GM18870 (cell line): Measurements from ENCODE around the gene DOLK.

Source experiments
- ATAC-seq: cut with Tn5 transposase; IDR thresholded peaks from one replicate; pipeline ENCODE4 v1.9.1; 2021; ENCODE audit warnings: moderate library complexity; ENCODE audit not compliant: unreplicated experiment

The DOLK gene

DNA sequence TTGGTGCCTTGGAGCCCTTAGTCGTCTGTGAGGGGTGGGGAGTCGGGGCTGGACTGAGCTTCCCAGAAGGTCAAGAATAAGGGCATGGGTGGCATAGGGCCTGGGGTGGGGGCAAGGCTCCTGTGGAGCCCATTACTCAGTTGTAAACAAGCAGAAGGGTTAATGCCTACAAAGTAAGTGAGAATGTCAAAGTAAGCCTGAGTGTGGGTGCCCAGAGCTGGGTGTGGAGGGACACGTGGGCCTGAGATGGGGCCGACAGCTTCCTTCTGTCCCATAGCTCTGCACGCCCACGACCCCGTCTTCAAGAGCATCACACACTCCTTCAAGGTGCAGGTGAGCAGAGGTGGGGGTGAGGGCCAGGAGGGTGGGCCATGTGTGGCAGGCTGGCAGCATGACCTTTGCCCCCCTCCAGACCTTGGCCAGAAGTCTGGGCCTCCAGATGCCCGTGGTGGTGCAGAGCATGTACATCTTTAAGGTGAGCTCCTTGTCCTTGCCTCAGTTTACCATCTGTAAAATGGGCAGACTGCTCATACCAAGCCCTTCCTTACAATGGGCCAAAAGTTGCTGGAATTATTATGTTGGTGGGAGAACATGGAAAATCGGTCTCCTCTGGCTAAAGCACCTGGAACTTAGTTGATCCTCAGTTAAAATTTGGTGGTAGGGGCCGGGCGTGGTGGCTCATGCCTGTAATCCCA, 11.1 kb downstream of the DOLK start:
- no peak for ATAC-seq

DNA sequence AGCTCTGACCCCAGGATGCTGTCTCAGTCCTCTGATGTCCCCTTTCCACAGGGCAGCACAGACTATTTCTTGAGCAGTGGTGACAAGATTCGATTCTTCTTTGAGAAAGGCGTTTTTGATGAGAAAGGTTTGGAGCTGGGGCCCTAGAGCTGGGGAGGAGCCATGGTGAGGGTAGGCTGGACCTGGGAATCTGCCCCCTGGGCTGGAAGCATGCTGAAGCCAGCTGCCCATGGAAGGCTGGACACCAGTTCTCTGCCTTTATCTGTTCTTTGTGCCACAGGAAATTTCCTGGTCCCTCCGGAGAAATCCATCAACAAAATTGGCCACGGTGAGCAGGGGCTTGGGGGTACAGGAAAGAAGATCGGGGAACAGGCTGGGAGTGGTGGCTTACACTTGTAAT, 13.7 kb downstream of the DOLK start:
- ATAC-seq: no peak

DNA sequence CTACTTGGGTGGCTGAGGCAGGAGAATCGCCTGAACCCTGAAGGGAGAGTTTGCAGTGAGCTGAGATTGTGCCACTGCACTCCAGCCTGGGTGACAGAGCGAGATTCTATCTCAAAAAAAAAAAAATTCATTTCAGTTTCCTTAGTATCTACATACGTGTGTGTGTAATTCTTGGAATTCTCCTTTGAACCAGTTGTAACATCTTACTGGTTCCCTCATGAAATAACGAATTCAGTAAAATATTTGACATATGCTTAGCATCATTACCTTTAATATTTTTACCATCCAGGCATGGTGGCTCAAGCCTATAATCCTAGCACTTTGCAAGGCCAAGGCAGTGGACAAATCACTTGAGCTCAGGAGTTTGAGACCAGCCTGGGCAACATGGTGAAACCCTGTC, 17.8 kb downstream of the DOLK start:
- ATAC-seq: no peak

DNA sequence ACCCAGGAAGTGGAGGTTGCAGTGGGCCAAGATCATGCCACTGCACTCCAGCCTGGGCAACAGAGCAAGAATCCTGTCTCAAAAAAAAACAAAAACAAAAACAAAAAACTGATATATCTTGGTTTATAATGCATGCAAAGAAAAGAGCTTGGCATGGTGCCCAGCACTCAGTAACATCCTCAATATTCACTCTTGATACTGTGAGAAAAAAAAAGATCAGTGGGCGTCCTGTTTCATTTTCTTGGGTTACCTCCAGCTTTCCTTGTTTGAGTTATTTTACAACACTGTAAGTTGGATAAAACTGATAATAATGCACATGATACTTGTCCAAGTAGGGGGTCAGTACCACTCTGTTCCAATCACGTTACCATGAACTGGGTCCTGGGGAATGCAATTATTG, 18.8 kb downstream of the DOLK start:
- ATAC-seq: no peak

DNA sequence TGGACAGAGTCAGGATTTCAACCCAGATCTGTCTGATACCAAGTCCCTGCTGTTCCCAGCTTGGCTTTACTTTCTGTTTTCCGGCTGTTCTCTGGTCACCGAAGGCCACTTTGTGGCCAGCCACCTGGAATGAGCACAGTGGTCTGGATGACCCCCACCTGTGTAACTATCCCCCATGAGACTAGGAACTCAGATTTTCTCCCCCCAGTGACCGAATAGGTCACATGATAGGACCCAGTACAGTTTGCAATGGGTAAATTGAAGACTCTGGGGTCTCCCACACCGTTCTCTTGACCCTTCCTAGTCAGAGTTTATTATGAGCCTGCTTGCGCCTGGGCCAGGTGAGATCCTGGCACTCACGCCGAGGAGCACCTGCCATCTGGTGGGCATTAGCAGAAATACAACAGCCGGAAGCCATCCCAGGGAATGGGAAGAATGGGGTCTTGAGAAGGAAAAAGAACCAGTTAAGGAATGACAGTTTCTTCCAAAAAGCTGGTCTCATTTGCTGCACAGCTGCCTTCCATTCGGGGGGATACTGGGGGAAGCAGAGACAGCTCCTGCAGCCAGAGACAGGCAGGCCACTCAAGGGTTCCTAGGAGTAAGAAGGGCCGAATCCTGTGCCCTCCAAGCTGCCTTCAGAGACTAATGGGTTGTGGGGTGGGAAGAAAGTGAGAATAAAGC, 19.5 kb downstream of the DOLK start:
- no peak for ATAC-seq

DNA sequence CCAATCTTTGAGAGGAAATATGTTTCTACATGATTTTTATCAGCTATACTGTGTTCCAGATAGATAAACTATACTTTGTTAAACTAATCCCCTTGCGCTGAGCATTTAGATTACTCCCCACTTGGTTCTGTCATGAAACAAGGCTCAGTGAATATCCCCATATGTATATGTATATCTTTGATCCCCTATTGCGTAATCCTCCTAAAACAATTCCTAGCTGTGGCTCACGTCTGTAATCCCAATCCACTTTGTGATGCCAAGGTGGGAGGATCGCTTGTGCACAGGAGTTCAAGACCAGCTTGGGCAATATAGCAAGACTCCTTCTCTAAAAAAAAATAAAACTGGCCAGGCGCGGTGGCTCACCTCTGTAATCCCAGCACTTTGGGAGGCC, 23.9 kb downstream of the DOLK start:
- no peak for ATAC-seq

DNA sequence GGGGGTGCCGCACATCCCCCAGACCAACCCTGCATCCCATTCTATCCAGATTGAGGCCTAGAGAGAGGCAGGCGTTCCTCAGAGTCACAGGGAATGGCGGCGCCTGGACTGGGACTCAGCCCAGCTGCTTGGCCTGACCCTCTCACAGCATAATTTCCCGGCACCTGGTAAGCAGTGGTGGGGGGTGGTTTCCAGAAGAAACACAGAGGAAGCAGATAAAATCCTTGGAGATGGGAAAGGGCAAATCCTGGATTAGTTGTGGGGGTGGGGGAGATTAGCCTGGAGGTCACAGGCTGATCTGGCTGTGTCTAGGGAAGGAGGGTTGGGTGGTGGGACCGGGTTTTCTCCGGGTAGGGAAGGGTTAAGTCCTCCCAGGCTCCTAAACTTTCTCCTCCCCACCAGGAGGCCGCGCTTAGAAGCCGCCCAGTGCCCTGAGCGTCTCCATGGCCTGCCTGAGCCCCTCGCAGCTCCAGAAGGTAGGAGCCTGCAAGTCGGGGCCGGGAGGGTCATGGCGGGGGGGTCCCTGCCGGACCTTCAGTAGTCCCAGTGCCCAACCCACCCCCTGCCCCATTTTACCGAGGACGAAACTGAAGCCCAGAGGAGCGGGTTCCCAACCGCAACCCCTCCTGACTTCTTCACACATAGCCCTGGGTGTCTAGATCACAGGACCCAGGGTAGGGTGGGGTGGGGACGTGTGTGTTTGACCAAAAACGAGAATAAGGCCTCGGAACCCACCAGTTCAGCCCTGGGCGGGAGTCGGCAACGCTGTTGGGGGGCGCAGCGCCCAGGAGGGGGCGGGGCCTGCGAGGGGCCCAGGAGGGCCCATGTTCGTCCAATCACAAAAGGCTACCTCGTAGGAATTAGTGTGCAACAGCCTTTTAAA, 25.3 kb downstream of the DOLK start:
- no peak for ATAC-seq

DNA sequence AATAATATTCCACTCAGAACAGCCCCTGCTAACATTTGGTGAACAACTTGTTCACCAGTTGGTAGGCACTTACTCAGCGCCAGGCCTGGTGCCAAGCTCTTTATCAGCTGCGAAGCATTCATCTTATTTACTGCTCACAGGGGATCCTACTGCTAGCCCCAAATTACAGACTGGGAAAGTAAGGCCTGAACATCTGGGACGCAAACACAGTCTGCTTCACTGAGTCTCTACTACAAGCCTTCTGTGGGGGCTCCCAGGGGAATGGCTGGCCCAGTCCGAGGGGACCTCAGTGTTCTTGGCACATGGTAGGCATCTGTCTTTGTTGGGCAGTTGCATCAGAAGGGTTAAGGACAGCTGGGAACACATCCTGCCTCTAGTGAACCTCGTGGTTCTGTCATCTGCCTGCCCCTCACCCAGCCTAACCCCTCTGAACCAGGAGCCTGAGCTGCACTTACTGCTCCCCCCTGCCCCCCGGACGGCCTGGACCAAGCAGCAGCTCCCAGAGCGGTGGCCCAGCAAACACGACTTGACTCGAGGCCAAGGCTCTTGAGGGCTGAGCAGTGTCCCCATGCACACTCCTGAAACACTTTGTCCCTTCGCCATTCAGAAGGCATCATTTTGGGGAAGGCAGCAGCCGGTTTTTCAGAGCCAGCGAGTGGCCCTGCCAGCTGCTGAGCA, 26.9 kb downstream of the DOLK start, which contains the start of gene PHYHD1:
Gene PHYHD1 (plus strand): TSS at position 602 of the 678 bp plus-strand sequence. CDS start 1,342 bp downstream, outside the sequence.
- no peak for ATAC-seq

DNA sequence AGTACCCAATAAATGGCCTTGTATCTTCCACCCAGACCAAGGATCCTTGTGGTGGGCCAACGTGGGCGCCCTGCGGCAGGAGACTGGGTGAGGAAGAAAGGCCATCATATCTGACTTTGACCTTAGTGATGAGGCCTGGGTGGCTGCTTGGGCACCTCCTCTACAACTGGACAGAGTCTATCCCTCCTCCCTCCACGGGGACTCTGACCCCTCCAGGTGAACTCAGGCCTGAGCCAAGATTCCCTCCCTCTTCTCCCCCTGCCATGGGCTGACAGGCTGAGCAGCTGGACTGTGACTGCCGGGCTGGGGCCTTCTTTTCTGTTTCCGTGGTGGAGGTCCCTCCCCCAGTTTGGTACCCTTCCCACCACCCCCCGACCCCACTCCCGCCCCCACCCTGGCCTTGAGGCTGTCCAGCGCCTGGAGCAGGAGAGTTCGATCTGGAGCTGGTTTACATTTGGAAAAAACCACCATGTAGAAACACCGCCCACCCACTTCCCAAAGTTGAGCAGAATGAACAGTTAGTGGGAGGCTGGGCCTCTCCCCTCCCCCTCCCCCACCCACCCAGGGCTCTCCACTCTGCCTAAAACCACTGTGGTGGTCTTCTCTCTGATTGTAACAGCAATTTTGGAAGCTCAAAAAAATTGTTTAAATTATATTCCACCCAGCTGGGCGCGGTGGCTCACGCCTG, 27.9 kb downstream of the DOLK start:
- ATAC-seq: no peak

DNA sequence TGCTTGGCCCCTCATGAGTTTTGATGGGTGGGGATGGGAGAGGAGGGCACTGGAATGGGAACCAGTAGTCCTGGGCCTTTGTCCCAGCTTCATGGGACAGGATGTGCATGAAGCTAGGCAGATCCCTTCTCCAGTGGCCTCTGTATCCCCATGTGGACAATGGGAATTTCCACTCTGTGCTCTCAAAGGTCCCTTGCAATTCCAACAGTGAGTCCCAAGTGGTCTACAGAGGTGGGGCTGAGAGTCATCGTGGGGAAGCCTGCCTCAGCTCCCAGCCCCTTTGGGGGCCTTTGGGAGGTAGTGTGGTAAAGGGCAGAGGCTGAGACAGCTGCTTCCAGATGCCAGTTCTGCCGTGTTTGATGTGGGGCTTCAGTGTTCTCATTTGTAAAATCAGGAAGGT, 28.5 kb downstream of the DOLK start:
- ATAC-seq: no peak

DNA sequence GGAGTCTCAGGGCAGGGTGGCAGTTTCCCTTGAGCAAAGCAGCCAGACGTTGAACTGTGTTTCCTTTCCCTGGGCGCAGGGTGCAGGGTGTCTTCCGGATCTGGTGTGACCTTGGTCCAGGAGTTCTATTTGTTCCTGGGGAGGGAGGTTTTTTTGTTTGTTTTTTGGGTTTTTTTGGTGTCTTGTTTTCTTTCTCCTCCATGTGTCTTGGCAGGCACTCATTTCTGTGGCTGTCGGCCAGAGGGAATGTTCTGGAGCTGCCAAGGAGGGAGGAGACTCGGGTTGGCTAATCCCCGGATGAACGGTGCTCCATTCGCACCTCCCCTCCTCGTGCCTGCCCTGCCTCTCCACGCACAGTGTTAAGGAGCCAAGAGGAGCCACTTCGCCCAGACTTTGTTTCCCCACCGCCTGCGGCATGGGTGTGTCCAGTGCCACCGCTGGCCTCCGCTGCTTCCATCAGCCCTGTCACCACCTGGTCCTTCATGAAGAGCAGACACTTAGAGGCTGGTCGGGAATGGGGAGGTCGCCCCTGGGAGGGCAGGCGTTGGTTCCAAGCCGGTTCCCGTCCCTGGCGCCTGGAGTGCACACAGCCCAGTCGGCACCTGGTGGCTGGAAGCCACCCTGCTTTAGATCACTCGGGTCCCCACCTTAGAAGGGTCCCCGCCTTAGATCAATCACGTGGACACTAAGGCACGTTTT, 30.1 kb downstream of the DOLK start:
- ATAC-seq: no peak

DNA sequence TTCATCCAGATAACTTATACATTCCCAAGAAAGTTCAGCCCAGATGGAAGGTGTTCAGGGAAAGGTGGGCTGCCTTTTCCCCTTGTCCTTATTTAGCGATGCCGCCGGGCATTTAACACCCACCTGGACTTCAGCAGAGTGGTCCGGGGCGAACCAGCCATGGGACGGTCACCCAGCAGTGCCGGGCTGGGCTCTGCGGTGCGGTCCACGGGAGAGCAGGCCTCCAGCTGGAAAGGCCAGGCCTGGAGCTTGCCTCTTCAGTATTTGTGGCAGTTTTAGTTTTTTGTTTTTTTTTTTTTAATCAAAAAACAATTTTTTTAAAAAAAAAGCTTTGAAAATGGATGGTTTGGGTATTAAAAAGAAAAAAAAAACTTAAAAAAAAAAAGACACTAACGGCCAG, 30.7 kb downstream of the DOLK start:
- no peak for ATAC-seq

DNA sequence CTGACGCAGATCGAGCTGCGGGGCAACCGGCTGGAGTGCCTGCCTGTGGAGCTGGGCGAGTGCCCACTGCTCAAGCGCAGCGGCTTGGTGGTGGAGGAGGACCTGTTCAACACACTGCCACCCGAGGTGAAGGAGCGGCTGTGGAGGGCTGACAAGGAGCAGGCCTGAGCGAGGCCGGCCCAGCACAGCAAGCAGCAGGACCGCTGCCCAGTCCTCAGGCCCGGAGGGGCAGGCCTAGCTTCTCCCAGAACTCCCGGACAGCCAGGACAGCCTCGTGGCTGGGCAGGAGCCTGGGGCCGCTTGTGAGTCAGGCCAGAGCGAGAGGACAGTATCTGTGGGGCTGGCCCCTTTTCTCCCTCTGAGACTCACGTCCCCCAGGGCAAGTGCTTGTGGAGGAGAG, 31.2 kb downstream of the DOLK start:
- no peak for ATAC-seq

DNA sequence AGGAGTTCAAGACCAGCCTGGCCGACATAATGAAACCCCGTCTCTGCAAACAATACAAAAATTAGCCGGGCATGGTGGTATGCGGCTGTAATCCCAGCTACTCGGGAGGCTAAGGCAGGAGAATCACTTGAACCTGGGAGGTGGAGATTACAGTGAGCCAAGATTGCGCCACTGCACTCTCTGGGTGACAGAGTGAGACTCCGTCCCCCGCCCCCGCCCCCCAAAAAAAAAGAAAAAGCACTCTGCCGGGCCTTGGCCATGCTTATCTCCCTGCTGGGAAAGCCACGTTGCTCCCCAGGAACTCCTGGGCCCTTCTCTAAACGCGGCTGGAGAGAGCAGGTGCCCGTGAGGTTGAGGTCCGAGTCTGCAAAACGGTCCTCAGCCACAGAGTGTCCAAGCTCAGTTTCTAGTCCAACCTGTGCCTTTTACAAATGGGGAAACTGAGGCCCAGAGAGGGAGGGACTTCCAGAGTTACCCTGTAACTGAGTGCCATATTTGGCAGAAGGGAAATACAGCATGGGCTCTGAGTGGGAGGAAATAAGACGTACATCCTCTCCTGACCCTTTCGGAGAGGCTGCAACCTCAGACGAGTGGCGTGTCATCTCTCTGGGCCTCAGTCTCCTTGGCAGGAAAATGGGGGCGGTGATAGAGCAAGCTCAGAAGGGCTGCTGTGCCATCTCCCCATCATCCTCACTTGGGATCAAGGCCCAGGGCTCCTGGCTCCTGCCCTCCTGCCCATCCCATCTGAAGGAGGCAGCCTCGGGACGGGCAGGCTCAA, 33.2 kb downstream of the DOLK start:
- no peak for ATAC-seq

DNA sequence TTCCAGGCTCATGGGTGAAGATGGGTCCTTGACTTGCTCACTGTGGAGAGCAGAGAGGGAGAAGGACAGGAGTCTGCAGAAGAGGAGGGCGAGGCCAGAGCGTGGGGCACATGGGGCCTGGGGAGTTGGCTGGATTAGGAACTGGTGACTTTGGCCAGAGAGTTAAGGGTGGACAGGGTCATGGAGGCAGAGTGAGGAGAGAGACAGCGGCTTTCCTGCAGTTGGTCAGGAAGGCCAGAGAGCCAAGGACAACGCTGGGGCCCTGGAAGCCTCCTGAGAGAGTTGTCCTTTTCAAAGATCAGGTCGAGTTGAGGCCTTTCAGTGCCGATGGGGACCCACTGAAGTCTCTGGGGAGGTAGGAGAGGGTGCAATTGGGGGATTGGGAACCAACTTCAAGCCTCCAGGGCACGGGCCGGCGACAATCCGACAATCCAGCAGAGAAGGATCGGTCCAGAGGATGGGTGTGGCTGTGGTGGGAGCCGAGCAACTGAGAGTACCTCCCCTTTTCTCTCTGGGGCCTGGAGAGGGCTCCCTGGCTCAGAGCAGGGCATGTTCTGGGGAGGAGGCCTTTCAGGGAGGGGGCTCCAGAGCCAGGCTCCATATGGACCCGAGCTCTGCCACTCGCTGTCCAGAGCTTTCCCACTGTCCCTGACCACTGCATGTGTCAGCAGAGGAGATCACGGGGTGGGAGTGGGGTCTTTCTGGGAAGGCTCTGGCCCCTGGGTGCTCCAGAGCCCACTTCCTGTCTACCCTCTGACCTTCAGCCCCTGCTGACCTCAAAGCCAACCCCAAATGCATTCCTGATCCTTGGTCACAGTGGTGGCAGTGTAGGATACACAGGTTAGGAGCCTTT, 34.1 kb downstream of the DOLK start:
- ATAC-seq: no peak

DNA sequence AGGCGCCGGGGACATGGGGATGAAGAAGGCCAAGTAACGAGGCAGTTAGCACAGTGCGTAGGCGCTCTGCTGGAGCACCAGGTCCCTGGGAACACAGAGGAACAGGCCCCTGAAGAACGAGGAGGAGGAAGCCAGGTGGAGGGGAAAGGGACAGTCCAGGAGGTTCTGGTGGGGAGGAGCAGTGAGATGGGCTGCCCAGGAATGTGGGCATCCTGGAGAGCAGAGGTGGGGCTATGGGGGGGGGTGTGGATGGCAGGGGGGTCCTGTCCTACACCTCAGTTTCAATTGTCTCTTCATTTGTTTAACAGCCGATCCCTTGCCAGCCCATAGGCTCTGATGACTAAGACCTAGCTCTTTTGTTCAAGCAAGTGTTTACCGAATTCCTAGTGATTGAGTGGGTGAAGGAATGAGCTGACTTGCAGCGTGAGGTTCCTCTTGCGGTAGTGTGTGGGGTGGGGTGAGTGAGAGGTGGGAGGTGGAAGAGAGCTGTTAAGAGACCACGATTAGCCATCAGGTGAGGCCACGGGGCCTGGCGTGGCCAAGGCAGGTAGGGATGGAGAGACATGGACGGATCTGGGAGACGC, 35.0 kb downstream of the DOLK start:
- ATAC-seq: no peak

DNA sequence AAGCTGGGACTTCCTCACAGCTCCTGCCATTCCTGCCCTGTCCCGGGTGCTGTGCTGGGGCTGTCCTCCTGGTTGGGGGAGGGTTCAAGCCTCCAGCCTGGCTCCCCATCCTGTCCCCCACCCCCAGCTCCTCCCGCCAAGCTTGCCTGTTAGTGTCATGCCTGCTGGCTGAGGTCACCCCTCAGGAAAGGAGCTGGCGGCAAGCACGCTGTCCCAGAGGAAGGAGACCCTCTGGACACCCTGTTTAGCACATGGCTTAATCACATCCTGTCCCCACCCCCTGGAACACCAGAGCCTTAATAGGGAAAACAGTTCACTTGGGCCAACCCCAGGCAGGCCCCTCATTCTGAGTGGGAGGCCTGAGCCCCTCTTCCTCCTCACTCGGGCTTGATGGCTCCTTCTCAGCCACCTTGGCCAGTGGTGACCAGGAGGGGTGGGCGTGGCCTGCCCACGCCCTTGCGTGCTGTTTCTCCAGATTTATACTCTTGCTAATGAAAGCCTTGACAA, 35.8 kb downstream of the DOLK start:
- ATAC-seq: no peak

DNA sequence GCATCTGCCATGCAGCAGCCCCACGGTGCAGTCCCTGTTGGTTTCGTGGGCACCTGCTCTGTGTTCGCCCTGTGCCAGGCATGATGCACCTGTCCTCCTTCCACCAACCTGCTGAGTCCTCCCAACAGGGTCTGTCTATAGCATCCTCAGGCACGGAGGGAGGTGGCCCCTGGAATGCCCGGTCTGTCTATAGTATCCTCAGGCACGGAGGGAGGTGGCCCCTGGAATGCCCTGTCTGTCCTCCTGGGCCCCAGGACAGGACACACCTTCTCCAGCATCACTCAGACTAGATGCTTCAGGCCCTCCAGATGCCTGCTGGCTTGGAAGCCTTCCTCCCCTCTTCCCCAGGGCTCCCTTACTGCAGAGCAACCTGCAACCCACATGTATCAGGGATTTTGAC, 36.5 kb downstream of the DOLK start:
- no peak for ATAC-seq
